Measurements from ENCODE around the gene CASKIN2. TPM values are rescaled to one million over a fixed set of nuclear protein-coding genes. Genes with fewer than 3 reads are reported as not detected.

The CASKIN2 gene
- total RNA-seq, 6 experiments from 2014 or later: 17.5 to 25.3 (median 21.5) TPM

DNA sequence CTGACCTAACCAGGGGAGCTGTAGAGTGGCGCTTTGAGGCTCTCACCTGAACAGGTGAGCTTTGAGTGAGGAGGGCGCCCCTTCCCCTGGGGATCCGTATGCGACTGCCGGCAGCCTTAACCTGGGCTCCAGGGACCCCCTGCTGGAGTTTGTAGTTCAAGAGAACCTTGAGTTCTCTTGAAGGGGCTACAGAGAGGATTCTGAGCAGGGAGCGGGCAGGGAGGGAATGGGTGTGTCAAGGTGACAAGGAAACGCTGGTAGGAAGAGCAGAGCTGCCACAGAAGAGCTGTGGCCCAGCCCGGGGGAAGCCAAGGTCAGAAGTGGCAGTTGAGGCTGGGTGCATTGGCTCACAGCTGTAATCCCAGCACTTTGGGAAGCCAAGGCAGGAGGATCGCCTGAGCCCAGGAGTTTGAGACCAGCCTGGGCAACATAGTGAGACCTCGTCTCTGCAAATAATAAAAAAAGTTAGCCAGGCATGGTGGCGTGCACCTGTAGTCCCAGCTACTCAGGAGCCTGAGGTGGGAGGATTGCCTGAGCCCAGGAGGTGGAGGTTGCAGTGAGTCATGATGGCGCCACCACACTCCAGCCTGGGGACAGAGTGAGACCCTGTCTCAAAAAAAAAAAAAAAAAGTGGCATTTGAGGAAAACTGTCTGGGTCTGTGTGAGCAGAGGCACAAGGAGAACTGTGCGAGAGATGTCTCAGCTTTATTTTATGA lies 11.4 kb upstream of the CASKIN2 start:
- Mint-ChIP-seq H3K27ac (no peak overlapping the region), H3K36me3 (ENCODE audit: low read depth) (no peaks in the 10 kb centered on the region), H3K4me1 (ENCODE audit: low read depth) (no peaks in the 10 kb centered on the region), H3K9me3 (no peaks in the 10 kb centered on the region), H3K4me3 (no peak overlapping the region; the same call in 1 of the 2 replicates), H3K27me3 (ENCODE audit: insufficient read depth) (peaks cover 16% of the 10 kb centered on the region)
- DNase-seq: no peak
- no peak for TF ChIP-seq CTCF (IDR thresholded peaks at IDR 0.05)

- H3K9me3 Mint-ChIP-seq: no peaks in the 10 kb centered on the region
- no peak overlapping the region; the same call in 1 of the 2 replicates for H3K4me3 Mint-ChIP-seq
- no peak for TF ChIP-seq CTCF (IDR thresholded peaks at IDR 0.05)
- H3K27me3 Mint-ChIP-seq (ENCODE audit: insufficient read depth): peaks cover 9% of the 10 kb centered on the region
- no peaks in the 10 kb centered on the region for H3K4me1 Mint-ChIP-seq (ENCODE audit: low read depth)
- no peaks in the 10 kb centered on the region for H3K36me3 Mint-ChIP-seq (ENCODE audit: low read depth)
- DNase-seq: no peak
- H3K27ac Mint-ChIP-seq: no peak overlapping the region
These were observed 10.6 kb upstream of the CASKIN2 start for GRCh38 chr17:75525806-75526554.

DNA sequence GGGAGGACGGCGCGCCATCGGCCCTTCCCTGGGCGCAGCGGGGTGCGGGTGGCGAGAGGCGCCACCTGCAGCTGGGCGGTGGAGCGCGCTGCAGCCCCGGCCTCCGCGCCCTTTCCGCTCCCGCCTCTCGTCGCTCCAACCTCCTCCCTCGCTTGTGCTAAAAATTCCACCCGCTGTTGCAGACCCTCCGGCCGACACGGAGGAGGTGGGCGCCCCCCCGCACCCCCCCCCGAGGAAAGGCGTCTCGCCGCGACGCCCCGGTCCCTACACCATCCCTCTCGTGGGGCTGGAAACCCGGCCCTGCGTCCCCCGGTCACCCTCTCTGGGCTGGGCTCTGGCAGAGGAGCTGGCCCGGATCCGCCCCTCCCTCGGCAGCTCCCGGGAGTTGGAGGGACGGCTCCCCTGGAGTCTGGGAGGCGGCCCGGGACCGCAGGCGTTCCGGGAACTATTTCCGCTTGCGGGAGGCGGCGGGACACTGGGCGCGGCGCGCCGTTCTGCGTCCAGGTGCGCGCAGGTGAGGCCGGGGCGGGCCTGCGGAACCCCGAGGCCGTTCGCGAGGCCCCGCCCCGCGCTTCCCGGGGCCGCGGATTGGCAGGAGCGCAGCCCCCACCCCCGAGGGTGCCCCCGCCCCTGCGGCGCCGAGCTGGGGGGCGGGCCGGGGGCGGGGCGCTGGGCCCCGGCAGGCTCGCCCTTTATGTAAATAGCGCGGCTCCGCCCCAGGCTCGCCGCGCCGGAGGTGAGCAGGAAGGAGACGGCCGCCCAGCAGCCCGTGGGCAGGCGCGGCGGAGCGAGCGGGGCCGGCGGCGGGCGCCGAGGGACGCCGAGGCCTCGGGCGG lies 9.9 kb upstream of the CASKIN2 start, which contains the start of gene LLGL2:
TSS of gene LLGL2 (plus strand) at position 728 of the 836 bp plus-strand sequence. CDS start 17,730 bp downstream, outside the sequence.
- Mint-ChIP-seq H3K27me3 (ENCODE audit: insufficient read depth) (peaks cover 8% of the 10 kb centered on the region), H3K9me3 (no peaks in the 10 kb centered on the region), H3K36me3 (ENCODE audit: low read depth) (no peaks in the 10 kb centered on the region), H3K27ac (no peak within 1 kb of the TSS), H3K4me3 (peak within 1 kb of the TSS; percentile 28; the same call in 1 of the 2 replicates), H3K4me1 (ENCODE audit: low read depth) (no peaks in the 10 kb centered on the region)
- peak; percentile 51 for TF ChIP-seq CTCF (IDR thresholded peaks at IDR 0.05)
- no peak for DNase-seq

GRCh38 chr17:75524269-75524969 lies 9.1 kb upstream of the CASKIN2 start:
- Mint-ChIP-seq H3K36me3 (ENCODE audit: low read depth) (peaks cover 3% of the 10 kb centered on the region; the same call in 1 of the 2 replicates), H3K27me3 (ENCODE audit: insufficient read depth) (peaks cover 7% of the 10 kb centered on the region), H3K27ac (no peak overlapping the region), H3K4me3 (peak overlapping the region; percentile 28; the same call in 1 of the 2 replicates), H3K9me3 (no peaks in the 10 kb centered on the region), H3K4me1 (ENCODE audit: low read depth) (no peaks in the 10 kb centered on the region)
- TF ChIP-seq CTCF (IDR thresholded peaks at IDR 0.05): no peak
- no peak for DNase-seq

GRCh38 chr17:75523647-75524046 lies 8.3 kb upstream of the CASKIN2 start:
- no peak for TF ChIP-seq CTCF (IDR thresholded peaks at IDR 0.05)
- no peak overlapping the region for H3K4me3 Mint-ChIP-seq
- peaks cover 3% of the 10 kb centered on the region; the same call in 1 of the 2 replicates for H3K36me3 Mint-ChIP-seq (ENCODE audit: low read depth)
- H3K4me1 Mint-ChIP-seq (ENCODE audit: low read depth): no peaks in the 10 kb centered on the region
- H3K9me3 Mint-ChIP-seq: no peaks in the 10 kb centered on the region
- no peak for DNase-seq
- no peak overlapping the region for H3K27ac Mint-ChIP-seq
- H3K27me3 Mint-ChIP-seq (ENCODE audit: insufficient read depth): peaks cover 7% of the 10 kb centered on the region

Data from HFFc6 (cell line).